ENCODE results near the gene MLLT3. TPM values are rescaled to one million over a fixed set of nuclear protein-coding genes. Genes with fewer than 3 reads are reported as not detected.

The MLLT3 gene
- total RNA-seq, 2 experiments from 2014 or later, result 53.4 to 57.5 TPM

GRCh38 chr9:20428976-20429375, 193.3 kb downstream of the MLLT3 start:
- no peaks in the 10 kb centered on the region for H3K4me1 Mint-ChIP-seq
- POLR2A ChIA-PET, result no interaction called here
- H3K4me3 Mint-ChIP-seq, result no peak overlapping the region
- CTCF ChIA-PET, result interaction anchor here (0.7 kb wide), 1 partner anchor 1276 kb away, joined by 3 read pairs; no protein-coding TSS in a partner anchor
- H3K36me3 Mint-ChIP-seq (ENCODE audit: low read depth), result peaks cover 2% of the 10 kb centered on the region
- no peaks in the 10 kb centered on the region for H3K27me3 Mint-ChIP-seq
- DNase-seq, result no peak
- no peak overlapping the region for H3K27ac Mint-ChIP-seq
- H3K9me3 Mint-ChIP-seq, result no peaks in the 10 kb centered on the region

- ChIA-PET CTCF (no interaction called here), POLR2A (interaction anchor here (0.6 kb wide), 1 partner anchor 21 kb away, joined by 3 read pairs; no protein-coding TSS in a partner anchor)
- no peaks in the 10 kb centered on the region for H3K4me1 Mint-ChIP-seq
- no peak overlapping the region for H3K4me3 Mint-ChIP-seq
- no peaks in the 10 kb centered on the region for H3K9me3 Mint-ChIP-seq
- H3K27ac Mint-ChIP-seq, result no peak overlapping the region
- H3K36me3 Mint-ChIP-seq (ENCODE audit: low read depth), result no peaks in the 10 kb centered on the region
- no peak for DNase-seq
- no peaks in the 10 kb centered on the region for H3K27me3 Mint-ChIP-seq
Measured at GRCh38 chr9:20427359-20427758, 194.9 kb downstream of the MLLT3 start.

DNA sequence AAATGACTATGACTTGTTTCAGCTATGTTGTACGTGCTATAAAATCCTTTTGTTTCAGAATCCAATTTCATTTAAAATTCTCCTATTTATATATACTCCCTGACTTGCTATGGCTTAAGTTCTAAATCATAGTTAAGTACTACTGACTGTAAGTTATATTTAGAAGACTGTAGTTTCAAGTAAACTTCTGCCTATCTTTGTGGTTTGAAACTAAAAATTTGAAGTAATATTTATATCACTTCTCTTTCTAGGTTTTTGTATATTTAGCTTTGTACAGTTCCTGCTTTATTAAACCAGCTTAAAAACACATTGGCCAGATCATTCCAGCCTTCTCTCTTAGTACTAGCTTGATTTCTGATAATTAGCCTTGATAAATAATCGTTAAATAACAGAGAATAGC, 196.3 kb downstream of the MLLT3 start:
- CTCF ChIA-PET, result interaction anchor here (1.2 kb wide), 1 partner anchor 515 kb away, joined by 3 read pairs; no protein-coding TSS in a partner anchor

DNA sequence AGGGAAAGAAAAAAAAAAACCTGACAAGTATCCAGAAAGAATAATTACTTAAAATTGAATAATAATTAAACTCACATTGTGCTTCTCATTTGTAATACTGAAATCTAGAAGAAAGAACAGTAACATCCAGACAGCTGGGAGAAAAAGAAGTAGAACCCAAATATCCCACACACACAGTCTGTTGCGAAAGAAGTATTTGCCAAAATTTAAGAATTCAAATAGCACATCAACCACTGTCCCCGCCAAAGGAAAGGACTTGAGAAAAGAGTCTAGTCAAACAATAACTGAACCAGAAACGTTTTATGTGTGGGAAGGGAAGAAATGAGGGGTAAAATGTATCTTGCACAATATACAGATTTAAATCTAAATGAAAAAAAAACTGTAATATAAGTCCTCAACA, 202.8 kb downstream of the MLLT3 start:
- no peak for DNase-seq
- ChIA-PET CTCF (no interaction called here), POLR2A (no interaction called here)
- no peaks in the 10 kb centered on the region for H3K27me3 Mint-ChIP-seq
- no peaks in the 10 kb centered on the region for H3K36me3 Mint-ChIP-seq (ENCODE audit: low read depth)
- no peak overlapping the region for H3K4me3 Mint-ChIP-seq
- H3K4me1 Mint-ChIP-seq, result peaks cover 7% of the 10 kb centered on the region
- no peak overlapping the region for H3K27ac Mint-ChIP-seq
- no peaks in the 10 kb centered on the region for H3K9me3 Mint-ChIP-seq

More for the DNA sequence above, 196.3 kb downstream of the MLLT3 start:
- POLR2A ChIA-PET, result no interaction called here
- Mint-ChIP-seq H3K9me3 (no peaks in the 10 kb centered on the region), H3K4me3 (no peak overlapping the region), H3K36me3 (ENCODE audit: low read depth) (no peaks in the 10 kb centered on the region), H3K27ac (no peak overlapping the region), H3K4me1 (no peaks in the 10 kb centered on the region), H3K27me3 (no peaks in the 10 kb centered on the region)
- DNase-seq, result no peak

DNA sequence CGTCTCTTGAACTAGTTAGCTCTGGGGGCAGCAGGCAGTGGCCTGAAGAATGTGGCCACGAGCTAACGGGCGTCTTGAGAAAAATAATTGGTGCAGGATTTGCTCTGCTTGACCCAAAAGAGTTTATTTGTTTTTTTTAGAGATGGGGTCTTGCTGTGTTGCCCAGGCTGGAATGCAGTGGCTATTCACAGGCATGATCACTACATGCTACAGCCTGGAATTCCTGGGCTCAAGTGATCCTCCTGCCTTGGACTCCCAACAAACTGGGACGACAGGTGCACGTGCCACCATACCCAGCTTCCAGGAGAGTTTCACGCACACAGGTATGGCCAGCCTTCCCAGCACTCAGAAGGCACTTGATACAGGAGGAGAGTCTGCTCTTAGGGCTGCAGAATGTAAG, 203.8 kb downstream of the MLLT3 start:
- DNase-seq, result no peak
- Mint-ChIP-seq H3K27me3 (no peaks in the 10 kb centered on the region), H3K27ac (no peak overlapping the region), H3K36me3 (ENCODE audit: low read depth) (peaks cover 8% of the 10 kb centered on the region), H3K4me1 (peaks cover 7% of the 10 kb centered on the region), H3K9me3 (no peaks in the 10 kb centered on the region), H3K4me3 (no peak overlapping the region)
- POLR2A ChIA-PET, result no interaction called here
- CTCF ChIA-PET, result no interaction called here

DNA sequence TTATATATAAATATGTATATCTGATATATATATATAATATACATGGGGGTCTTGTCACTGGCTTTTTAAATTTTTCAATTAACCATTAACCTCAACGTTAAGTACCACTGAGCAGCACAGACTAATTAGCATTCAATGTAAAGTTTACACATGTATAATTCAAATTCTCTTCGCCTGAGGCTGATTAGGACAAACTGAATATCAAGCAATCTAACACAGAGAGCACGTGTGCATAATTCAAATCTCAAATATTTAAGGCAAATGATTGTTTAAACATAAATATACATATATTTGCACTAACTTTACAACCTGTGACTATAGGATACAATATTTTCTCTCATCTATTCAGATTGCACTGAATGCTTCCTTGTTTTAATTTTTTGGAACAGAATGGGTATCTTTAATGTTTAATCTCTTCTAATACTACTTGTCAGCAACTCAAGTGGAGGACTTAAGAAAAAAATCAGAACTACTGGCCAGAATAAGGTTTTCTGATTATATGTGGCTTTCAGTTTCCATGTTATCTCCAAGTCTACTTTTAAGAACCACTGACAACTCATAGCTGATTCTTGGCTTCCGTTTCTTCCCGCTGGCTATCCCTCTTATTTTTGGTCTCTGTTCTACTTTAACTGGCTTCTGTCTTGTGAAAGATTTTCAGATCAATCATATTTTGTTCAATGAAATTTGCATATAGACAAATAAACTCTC, 204.8 kb downstream of the MLLT3 start:
- Mint-ChIP-seq H3K4me3 (no peak overlapping the region), H3K27me3 (no peaks in the 10 kb centered on the region), H3K27ac (no peak overlapping the region), H3K9me3 (no peaks in the 10 kb centered on the region), H3K4me1 (peaks cover 7% of the 10 kb centered on the region), H3K36me3 (ENCODE audit: low read depth) (peaks cover 17% of the 10 kb centered on the region)
- ChIA-PET POLR2A (interaction anchor here (1.1 kb wide), 1 partner anchor 613 kb away, joined by 3 read pairs; the partner anchor contains the start of gene HACD4), CTCF (interaction anchor here (0.6 kb wide), 1 partner anchor 1531 kb away, joined by 3 read pairs; no protein-coding TSS in a partner anchor)
- no peak for DNase-seq

DNA sequence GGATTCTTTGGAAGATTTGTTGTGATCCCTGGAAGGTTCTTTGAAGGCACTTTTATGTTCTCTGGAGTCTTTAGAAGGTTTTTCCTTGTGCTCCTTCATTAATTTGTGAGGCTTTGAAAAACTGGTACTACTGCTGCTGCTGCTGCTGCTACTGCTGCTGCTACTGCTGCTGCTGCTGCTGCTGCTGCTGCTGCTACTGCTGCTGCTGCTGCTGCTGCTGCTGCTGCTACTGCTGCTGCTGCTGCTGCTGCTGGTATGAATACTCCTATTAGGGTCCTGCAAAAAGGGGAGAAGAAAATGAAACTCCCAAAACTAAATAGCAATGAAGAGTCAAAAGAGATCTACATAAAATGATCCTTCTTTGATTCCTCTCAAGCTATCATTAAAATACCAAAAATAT, 208.1 kb downstream of the MLLT3 start:
- Mint-ChIP-seq H3K9me3 (no peaks in the 10 kb centered on the region), H3K27me3 (no peaks in the 10 kb centered on the region), H3K27ac (no peak overlapping the region), H3K4me1 (peaks cover 10% of the 10 kb centered on the region), H3K4me3 (no peak overlapping the region), H3K36me3 (ENCODE audit: low read depth) (peaks cover 33% of the 10 kb centered on the region)
- ChIA-PET CTCF (no interaction called here), POLR2A (no interaction called here)
- no peak for DNase-seq

DNA sequence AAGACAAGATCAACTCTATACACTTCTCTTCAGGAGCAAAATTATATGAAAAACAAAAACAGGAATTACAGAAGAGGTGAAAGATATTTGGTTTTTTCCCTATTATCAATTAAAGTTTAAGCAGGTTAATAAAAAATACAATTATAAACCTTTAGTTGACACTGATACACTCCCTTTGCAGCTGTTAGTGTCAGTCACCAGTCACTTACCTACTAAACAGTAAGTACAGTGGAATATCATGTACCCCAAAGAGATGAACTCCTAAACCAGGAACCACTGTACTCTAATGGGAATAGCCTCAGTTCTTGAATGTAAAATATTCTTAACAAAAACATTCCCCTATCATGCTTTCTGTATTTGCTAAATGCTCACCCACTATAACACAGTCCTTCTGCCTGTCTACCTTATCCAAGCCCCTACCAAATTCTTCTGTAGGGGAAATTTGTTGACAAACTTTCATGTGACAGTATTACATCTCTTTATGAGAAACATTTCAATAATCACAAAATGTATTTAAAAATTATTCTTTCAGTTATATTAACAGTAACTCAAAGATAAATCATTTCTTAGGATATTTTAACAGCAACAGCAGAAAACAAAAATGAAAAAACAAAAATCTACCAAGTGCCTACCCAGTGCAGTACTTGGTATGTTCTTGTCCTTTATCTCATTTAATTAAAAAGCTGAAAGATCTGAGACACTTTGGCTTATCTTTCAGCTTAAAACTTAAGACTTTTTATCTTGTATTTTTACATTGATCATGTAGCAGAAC, 212.8 kb downstream of the MLLT3 start:
- Mint-ChIP-seq H3K4me1 (peaks cover 11% of the 10 kb centered on the region), H3K9me3 (no peaks in the 10 kb centered on the region), H3K27me3 (no peaks in the 10 kb centered on the region), H3K4me3 (no peak overlapping the region), H3K36me3 (ENCODE audit: low read depth) (peaks cover 44% of the 10 kb centered on the region), H3K27ac (no peak overlapping the region)
- no peak for DNase-seq
- POLR2A ChIA-PET, result no interaction called here
- CTCF ChIA-PET, result no interaction called here

- DNase-seq, result no peak
- Mint-ChIP-seq H3K36me3 (ENCODE audit: low read depth) (peaks cover 36% of the 10 kb centered on the region), H3K27ac (no peak overlapping the region), H3K9me3 (no peaks in the 10 kb centered on the region), H3K27me3 (no peaks in the 10 kb centered on the region), H3K4me3 (no peak overlapping the region), H3K4me1 (peaks cover 16% of the 10 kb centered on the region)
- ChIA-PET CTCF (no interaction called here), POLR2A (no interaction called here)
Measured at GRCh38 chr9:20408513-20408912, 213.8 kb downstream of the MLLT3 start.

- Mint-ChIP-seq H3K9me3 (no peaks in the 10 kb centered on the region), H3K4me1 (peaks cover 24% of the 10 kb centered on the region), H3K36me3 (ENCODE audit: low read depth) (peaks cover 26% of the 10 kb centered on the region), H3K27ac (no peak overlapping the region), H3K27me3 (no peaks in the 10 kb centered on the region), H3K4me3 (no peak overlapping the region)
- DNase-seq, result no peak
- POLR2A ChIA-PET, result no interaction called here
- CTCF ChIA-PET, result no interaction called here
Measured at GRCh38 chr9:20407013-20407412, 215.3 kb downstream of the MLLT3 start.

- Mint-ChIP-seq H3K27ac (no peak overlapping the region), H3K36me3 (ENCODE audit: low read depth) (peaks cover 27% of the 10 kb centered on the region), H3K27me3 (no peaks in the 10 kb centered on the region), H3K4me1 (peaks cover 25% of the 10 kb centered on the region), H3K9me3 (no peaks in the 10 kb centered on the region), H3K4me3 (no peak overlapping the region)
- POLR2A ChIA-PET, result interaction anchor here (0.6 kb wide), 1 partner anchor 21 kb away, joined by 3 read pairs; no protein-coding TSS in a partner anchor
- CTCF ChIA-PET, result no interaction called here
- DNase-seq, result no peak
Measured at GRCh38 chr9:20406344-20406743, 216.0 kb downstream of the MLLT3 start.

- no peaks in the 10 kb centered on the region for H3K9me3 Mint-ChIP-seq
- DNase-seq, result no peak
- H3K27me3 Mint-ChIP-seq, result no peaks in the 10 kb centered on the region
- peaks cover 27% of the 10 kb centered on the region for H3K36me3 Mint-ChIP-seq (ENCODE audit: low read depth)
- H3K4me3 Mint-ChIP-seq, result no peak overlapping the region
- peaks cover 25% of the 10 kb centered on the region for H3K4me1 Mint-ChIP-seq
- H3K27ac Mint-ChIP-seq, result no peak overlapping the region
- ChIA-PET POLR2A (no interaction called here), CTCF (no interaction called here)
Measured at GRCh38 chr9:20405616-20406015, 216.7 kb downstream of the MLLT3 start.

DNA sequence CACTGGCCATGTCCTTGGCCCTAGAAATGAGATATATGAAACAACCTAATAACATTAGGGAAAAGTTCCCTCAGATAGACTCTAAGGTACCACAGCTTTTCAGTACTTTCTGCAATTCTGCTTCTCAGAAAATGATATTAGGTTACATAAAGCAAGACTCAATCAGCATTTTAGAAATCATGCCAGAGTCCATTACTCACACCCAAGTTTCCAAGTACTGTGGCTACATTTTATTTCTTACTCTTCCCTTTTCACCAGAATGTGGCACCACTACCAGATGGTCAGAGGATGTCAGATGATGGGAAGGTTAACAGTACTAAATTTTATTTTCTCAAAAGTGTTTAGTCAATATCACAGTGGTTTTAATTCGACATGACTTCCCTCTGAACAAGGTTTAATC, 217.2 kb downstream of the MLLT3 start:
- Mint-ChIP-seq H3K9me3 (no peaks in the 10 kb centered on the region), H3K36me3 (ENCODE audit: low read depth) (peaks cover 24% of the 10 kb centered on the region)
- CTCF ChIA-PET, result no interaction called here

More for the DNA sequence above, 217.2 kb downstream of the MLLT3 start:
- H3K27ac Mint-ChIP-seq, result no peak overlapping the region
- DNase-seq, result no peak
- H3K4me3 Mint-ChIP-seq, result no peak overlapping the region
- H3K27me3 Mint-ChIP-seq, result no peaks in the 10 kb centered on the region
- peaks cover 25% of the 10 kb centered on the region for H3K4me1 Mint-ChIP-seq
- POLR2A ChIA-PET, result no interaction called here

Measured in activated CD4-positive, alpha-beta memory T cell treated with anti-CD3 and anti-CD28 coated beads, Interleukin-2, amount 10 ng/mL, durations not matched to agents 7 days and 5 days (primary cell).